Measurements from ENCODE around the gene FAM124B. TPM values are rescaled to one million over a fixed set of nuclear protein-coding genes. Genes with fewer than 3 reads are reported as not detected.

Gene FAM124B
- total and polyA plus RNA-seq, 2 of the 8 experiments (the other 6 are each of a cell fraction or from before 2014, with no cell fraction given): 2.1 to 2.6 TPM

DNA sequence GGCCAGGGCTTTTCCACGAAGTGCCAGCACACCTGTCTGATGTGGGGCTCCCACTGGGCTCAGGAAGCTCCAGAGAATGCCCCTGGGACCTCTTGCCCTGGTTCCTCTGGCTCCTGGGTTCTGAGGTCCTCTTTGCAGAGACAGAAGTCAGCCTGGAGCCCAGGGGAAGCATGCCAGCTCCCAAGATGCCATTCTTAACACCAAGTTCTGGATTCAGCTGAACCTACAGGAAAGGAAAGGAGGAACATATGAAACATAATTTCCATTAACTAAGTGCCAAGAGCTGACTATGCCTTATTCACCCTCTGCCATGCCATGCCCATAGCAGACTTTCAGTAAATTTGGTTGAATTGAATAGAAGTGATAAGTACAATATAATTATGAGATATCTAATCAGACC is 21.9 kb downstream of the FAM124B start (continued):
- TF ChIP-seq, protein P1, sequence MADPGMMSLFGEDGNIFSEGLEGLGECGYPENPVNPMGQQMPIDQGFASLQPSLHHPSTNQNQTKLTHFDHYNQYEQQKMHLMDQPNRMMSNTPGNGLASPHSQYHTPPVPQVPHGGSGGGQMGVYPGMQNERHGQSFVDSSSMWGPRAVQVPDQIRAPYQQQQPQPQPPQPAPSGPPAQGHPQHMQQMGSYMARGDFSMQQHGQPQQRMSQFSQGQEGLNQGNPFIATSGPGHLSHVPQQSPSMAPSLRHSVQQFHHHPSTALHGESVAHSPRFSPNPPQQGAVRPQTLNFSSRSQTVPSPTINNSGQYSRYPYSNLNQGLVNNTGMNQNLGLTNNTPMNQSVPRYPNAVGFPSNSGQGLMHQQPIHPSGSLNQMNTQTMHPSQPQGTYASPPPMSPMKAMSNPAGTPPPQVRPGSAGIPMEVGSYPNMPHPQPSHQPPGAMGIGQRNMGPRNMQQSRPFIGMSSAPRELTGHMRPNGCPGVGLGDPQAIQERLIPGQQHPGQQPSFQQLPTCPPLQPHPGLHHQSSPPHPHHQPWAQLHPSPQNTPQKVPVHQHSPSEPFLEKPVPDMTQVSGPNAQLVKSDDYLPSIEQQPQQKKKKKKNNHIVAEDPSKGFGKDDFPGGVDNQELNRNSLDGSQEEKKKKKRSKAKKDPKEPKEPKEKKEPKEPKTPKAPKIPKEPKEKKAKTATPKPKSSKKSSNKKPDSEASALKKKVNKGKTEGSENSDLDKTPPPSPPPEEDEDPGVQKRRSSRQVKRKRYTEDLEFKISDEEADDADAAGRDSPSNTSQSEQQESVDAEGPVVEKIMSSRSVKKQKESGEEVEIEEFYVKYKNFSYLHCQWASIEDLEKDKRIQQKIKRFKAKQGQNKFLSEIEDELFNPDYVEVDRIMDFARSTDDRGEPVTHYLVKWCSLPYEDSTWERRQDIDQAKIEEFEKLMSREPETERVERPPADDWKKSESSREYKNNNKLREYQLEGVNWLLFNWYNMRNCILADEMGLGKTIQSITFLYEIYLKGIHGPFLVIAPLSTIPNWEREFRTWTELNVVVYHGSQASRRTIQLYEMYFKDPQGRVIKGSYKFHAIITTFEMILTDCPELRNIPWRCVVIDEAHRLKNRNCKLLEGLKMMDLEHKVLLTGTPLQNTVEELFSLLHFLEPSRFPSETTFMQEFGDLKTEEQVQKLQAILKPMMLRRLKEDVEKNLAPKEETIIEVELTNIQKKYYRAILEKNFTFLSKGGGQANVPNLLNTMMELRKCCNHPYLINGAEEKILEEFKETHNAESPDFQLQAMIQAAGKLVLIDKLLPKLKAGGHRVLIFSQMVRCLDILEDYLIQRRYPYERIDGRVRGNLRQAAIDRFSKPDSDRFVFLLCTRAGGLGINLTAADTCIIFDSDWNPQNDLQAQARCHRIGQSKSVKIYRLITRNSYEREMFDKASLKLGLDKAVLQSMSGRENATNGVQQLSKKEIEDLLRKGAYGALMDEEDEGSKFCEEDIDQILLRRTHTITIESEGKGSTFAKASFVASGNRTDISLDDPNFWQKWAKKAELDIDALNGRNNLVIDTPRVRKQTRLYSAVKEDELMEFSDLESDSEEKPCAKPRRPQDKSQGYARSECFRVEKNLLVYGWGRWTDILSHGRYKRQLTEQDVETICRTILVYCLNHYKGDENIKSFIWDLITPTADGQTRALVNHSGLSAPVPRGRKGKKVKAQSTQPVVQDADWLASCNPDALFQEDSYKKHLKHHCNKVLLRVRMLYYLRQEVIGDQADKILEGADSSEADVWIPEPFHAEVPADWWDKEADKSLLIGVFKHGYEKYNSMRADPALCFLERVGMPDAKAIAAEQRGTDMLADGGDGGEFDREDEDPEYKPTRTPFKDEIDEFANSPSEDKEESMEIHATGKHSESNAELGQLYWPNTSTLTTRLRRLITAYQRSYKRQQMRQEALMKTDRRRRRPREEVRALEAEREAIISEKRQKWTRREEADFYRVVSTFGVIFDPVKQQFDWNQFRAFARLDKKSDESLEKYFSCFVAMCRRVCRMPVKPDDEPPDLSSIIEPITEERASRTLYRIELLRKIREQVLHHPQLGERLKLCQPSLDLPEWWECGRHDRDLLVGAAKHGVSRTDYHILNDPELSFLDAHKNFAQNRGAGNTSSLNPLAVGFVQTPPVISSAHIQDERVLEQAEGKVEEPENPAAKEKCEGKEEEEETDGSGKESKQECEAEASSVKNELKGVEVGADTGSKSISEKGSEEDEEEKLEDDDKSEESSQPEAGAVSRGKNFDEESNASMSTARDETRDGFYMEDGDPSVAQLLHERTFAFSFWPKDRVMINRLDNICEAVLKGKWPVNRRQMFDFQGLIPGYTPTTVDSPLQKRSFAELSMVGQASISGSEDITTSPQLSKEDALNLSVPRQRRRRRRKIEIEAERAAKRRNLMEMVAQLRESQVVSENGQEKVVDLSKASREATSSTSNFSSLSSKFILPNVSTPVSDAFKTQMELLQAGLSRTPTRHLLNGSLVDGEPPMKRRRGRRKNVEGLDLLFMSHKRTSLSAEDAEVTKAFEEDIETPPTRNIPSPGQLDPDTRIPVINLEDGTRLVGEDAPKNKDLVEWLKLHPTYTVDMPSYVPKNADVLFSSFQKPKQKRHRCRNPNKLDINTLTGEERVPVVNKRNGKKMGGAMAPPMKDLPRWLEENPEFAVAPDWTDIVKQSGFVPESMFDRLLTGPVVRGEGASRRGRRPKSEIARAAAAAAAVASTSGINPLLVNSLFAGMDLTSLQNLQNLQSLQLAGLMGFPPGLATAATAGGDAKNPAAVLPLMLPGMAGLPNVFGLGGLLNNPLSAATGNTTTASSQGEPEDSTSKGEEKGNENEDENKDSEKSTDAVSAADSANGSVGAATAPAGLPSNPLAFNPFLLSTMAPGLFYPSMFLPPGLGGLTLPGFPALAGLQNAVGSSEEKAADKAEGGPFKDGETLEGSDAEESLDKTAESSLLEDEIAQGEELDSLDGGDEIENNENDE (IDR thresholded peaks at IDR 0.05; ENCODE audit: insufficient replicate concordance, low read length): no peak
- TF ChIP-seq POU5F1 (IDR thresholded peaks at IDR 0.05; ENCODE audit: low read depth, low read length) (no peak), HDAC6 (IDR thresholded peaks at IDR 0.05; ENCODE audit: low read depth, low read length) (no peak), RBBP5 (IDR thresholded peaks at IDR 0.05; ENCODE audit: borderline replicate concordance, low read depth, low read length) (no peak), KDM1A (IDR thresholded peaks at IDR 0.05; ENCODE audit: borderline replicate concordance, low read length) (no peak), JUND (IDR thresholded peaks at IDR 0.05; ENCODE audit: low read length) (no peak), SIX5 (IDR thresholded peaks at IDR 0.05; ENCODE audit: low read depth, low read length) (no peak), SP1 (IDR thresholded peaks at IDR 0.05; ENCODE audit: low read depth, low read length) (no peak), CBX8 (IDR thresholded peaks at IDR 0.05; ENCODE audit: borderline replicate concordance, low read depth, low read length) (no peak), CHD2 (IDR thresholded peaks at IDR 0.05; ENCODE audit: low read length) (no peak), HDAC2 (IDR thresholded peaks at IDR 0.05; ENCODE audit: borderline replicate concordance in 1 of 2, low read depth in 2 of 2, low read length in 2 of 2) (no peak), ZNF274 (IDR thresholded peaks at IDR 0.05; ENCODE audit: borderline replicate concordance, extremely low read depth, low read length) (no peak), TCF12 (IDR thresholded peaks at IDR 0.05; ENCODE audit: low read depth, low read length) (no peak)

All from H1 (cell line).